Ovary (tissue), 9 donors: ENCODE data around the gene FEZF2. TPM values are rescaled to one million over a fixed set of nuclear protein-coding genes. Genes with fewer than 3 reads are reported as not detected.
A peak's percentile ranks its signal among the peaks of the same experiment; 100 is the strongest.

Experiments
- DNase-seq, 5 donors: peaks; one replicate each; pipeline ENCODE4 v3.0.0-alpha.2; 2019 to 2020
- H3K27ac ChIP-seq, 2 donors: fragments of 200-600 bp; one replicate each; pipeline versions ENCODE4 v1.5.1 to v1.8.0; 2019 to 2022
- H3K27me3 ChIP-seq: fragments of 200-600 bp; one replicate; pipeline ENCODE4 v1.8.0; 2022
- H3K36me3 ChIP-seq: fragments of 200-600 bp; sonication (generic); one replicate; pipeline ENCODE4 v1.5.1; 2019
- H3K4me1 ChIP-seq: one replicate; pipeline ENCODE4 v1.8.1; 2013; ENCODE audit warnings: mild to moderate bottlenecking, moderate library complexity; ENCODE audit not compliant: insufficient read depth
- H3K4me3 ChIP-seq: fragments of 200-600 bp; sonication (generic); one replicate; pipeline ENCODE4 v1.5.1; 2017
- H3K9me3 ChIP-seq, 2 donors: fragments of 200-600 bp in 1 of 2; sonication (generic) in 1 of 2; one replicate each; pipeline versions ENCODE4 v1.5.1 to v1.8.1; 2013 to 2019; ENCODE audit warnings: mild to moderate bottlenecking in 1 of 2, moderate library complexity in 1 of 2
- CTCF ChIP-seq, 3 donors: fragments of 450-650 bp in 2 of 3; fragments of 200-600 bp in 1 of 3; IDR thresholded peaks; one replicate each; pipeline versions ENCODE4 v1.5.1 to v1.8.0; 2016 to 2022; ENCODE audit warnings: antibody characterized with exemption in 3 of 3, mild to moderate bottlenecking in 1 of 3
- EP300 ChIP-seq: sonication (generic); formaldehyde crosslinking; IDR thresholded peaks from one replicate; pipeline ENCODE4 v1.6.1; 2017; ENCODE audit warnings: antibody characterized with exemption
- POLR2A ChIP-seq: fragments of 450-650 bp; IDR thresholded peaks from one replicate; pipeline ENCODE4 v1.6.1; 2017; ENCODE audit warnings: antibody characterized with exemption, mild to moderate bottlenecking, moderate library complexity
- WGBS, 3 donors: extraction: QIAGEN DNeasy Blood & Tissue Kit in 1 of 3; methylation state at CpG; one replicate each; pipeline versions ENCODE4 v1.1.5 to v1.1.7; 2013 to 2017; 5-methylcytosine and 5-hydroxymethylcytosine counted together
- intact Hi-C, 4 donors: fragments of 100-400 bp; cut with DNase I; formaldehyde crosslinking; loops; one replicate each; pipeline versions ENCODE4 v1.11.0 to v1.15.1; 2022 to 2023
- polyA plus RNA-seq, 2 donors: library from polyadenylated mRNA; stranded (reverse); fragments of 200-250 nt in 1 of 2; fragments of 350-450 nt in 1 of 2; fragmentation: Illumina TruSeq in 1 of 2; extraction: RNeasy Lipid Tissue Mini Kit (QIAGEN cat#74804) in 1 of 2; gene quantifications; one replicate each; pipeline ENCODE4 v1.2.3, GENCODE V29; 2013 to 2014
- total RNA-seq, 7 donors: library from RNA; depleted of rRNA in 2 of 7; stranded (reverse); fragments of >200 nt in 2 of 7; fragmentation: NEBNext Ultra II Directional in 3 of 7; extraction: Animal tissue kit (Norgen Biotek cat#: 25700) in 3 of 7; gene quantifications; one replicate each; pipeline versions ENCODE4 v1.1.0 to v1.2.4, GENCODE V29; 2016 to 2023
- donor health status: DM: no; HTN: no; CAD: no; lungs with moderate emphysema.
- donor health status: DM: no; HTN: no; CAD: no.
- donor health status: Bipolar disorder and iron deficiency.
- donor health status: DM: yes; HTN: yes; CAD: no.
- donor health status: DM: no; HTN: no; CAD: no.
- donor health status: DM: yes; HTN: yes; CAD: no.

Gene FEZF2
- total and polyA plus RNA-seq, 9 donors: 0.29 TPM; not detected in 8

GRCh38 chr3:62343755-62344154 is 29.6 kb downstream of the FEZF2 start:
- Histone ChIP-seq H3K9me3 (no peaks in the 10 kb centered on the region), H3K36me3 (no peaks in the 10 kb centered on the region), H3K4me1 (no peaks in the 10 kb centered on the region), H3K27ac (no peak overlapping the region), H3K27me3 (no peaks in the 10 kb centered on the region), H3K4me3 (no peak overlapping the region)
- intact Hi-C loops: no loop called here
- no peak for DNase-seq
- TF ChIP-seq CTCF (IDR thresholded peaks at IDR 0.05) (no peak), EP300 (no peak), POLR2A (no peak)
- 74 to 83% (median 75%) methylated on average over 2 of the region's 2 CpGs for WGBS, 3 donors

GRCh38 chr3:62335196-62335595 is 38.2 kb downstream of the FEZF2 start:
- no peaks in the 10 kb centered on the region for H3K27me3 ChIP-seq
- WGBS, 3 donors: 91 to 96% (median 94%) methylated on average over 3 of the region's 3 CpGs
- no peaks in the 10 kb centered on the region for H3K4me1 ChIP-seq
- no peaks in the 10 kb centered on the region for H3K9me3 ChIP-seq
- no peak overlapping the region for H3K27ac ChIP-seq
- no peak for DNase-seq
- H3K4me3 ChIP-seq: no peak overlapping the region
- intact Hi-C loops: no loop called here
- no peak for TF ChIP-seq POLR2A
- TF ChIP-seq EP300: no peak
- no peak for TF ChIP-seq CTCF (IDR thresholded peaks at IDR 0.05)
- H3K36me3 ChIP-seq: no peaks in the 10 kb centered on the region

GRCh38 chr3:62332835-62333244 is 40.5 kb downstream of the FEZF2 start:
- Histone ChIP-seq H3K9me3 (no peaks in the 10 kb centered on the region), H3K4me1 (no peaks in the 10 kb centered on the region), H3K27me3 (no peaks in the 10 kb centered on the region), H3K36me3 (no peaks in the 10 kb centered on the region), H3K27ac (no peak overlapping the region), H3K4me3 (no peak overlapping the region)
- DNase-seq: no peak
- no peak for TF ChIP-seq EP300
- TF ChIP-seq CTCF (IDR thresholded peaks at IDR 0.05): peak in 2 of 3 donors; percentile 20 to 41
- WGBS, 3 donors: 46 to 51% (median 48%) methylated on average over 2 of the region's 2 CpGs
- intact Hi-C loops: loop anchor here in 2 of 4 donors (1.0 to 2.0 kb wide), 2 partner anchors 44 to 226 kb away; no protein-coding TSS in a partner anchor

- Histone ChIP-seq H3K4me1 (no peaks in the 10 kb centered on the region), H3K9me3 (no peaks in the 10 kb centered on the region), H3K27ac (no peak overlapping the region), H3K36me3 (no peaks in the 10 kb centered on the region), H3K4me3 (no peak overlapping the region), H3K27me3 (no peaks in the 10 kb centered on the region)
- 46 to 63% (median 60%) methylated on average over 1 of the region's 1 CpG for WGBS, 3 donors
- intact Hi-C loops: loop anchor here in 2 of 4 donors (1.0 to 2.0 kb wide), 2 partner anchors 43 to 227 kb away; no protein-coding TSS in a partner anchor
- TF ChIP-seq EP300: no peak
- TF ChIP-seq POLR2A: no peak
- TF ChIP-seq CTCF (IDR thresholded peaks at IDR 0.05): no peak
- no peak for DNase-seq
Observed at GRCh38 chr3:62332017-62332416, 41.3 kb downstream of the FEZF2 start.
